Trophoblast cell (in vitro differentiated cells and primary cell): ENCODE data around the gene SLC41A2.

ENCODE experiments used
- DNase-seq, 2 donors: peaks; one replicate each; pipeline ENCODE4 v3.0.0-alpha.2; 2016
- H2AFZ ChIP-seq: 2 replicates; pipeline ENCODE4 v1.6.1; 2013; ENCODE audit warnings: low read length, moderate library complexity, mild to moderate bottlenecking; ENCODE audit not compliant: insufficient read depth, poor library complexity
- H2AK5ac ChIP-seq: 2 replicates; pipeline ENCODE4 v1.6.1; 2013; ENCODE audit warnings: mild to moderate bottlenecking, low read length
- H2BK120ac ChIP-seq: 2 replicates; pipeline ENCODE4 v1.6.1; 2013; ENCODE audit warnings: low read length, mild to moderate bottlenecking, moderate library complexity; ENCODE audit not compliant: insufficient read depth, poor library complexity
- H2BK12ac ChIP-seq: 2 replicates; pipeline ENCODE4 v1.6.1; 2013; ENCODE audit warnings: mild to moderate bottlenecking, low read length, moderate library complexity
- H2BK5ac ChIP-seq: 2 replicates; pipeline ENCODE4 v1.6.1; 2013; ENCODE audit warnings: low read length, low read depth, moderate library complexity, mild to moderate bottlenecking; ENCODE audit not compliant: poor library complexity
- H3K14ac ChIP-seq: 2 replicates; pipeline ENCODE4 v1.6.1; 2013; ENCODE audit warnings: mild to moderate bottlenecking, low read length
- H3K18ac ChIP-seq: 2 replicates; pipeline ENCODE4 v1.6.1; 2013; ENCODE audit warnings: mild to moderate bottlenecking, low read length
- H3K23ac ChIP-seq: 2 replicates; pipeline ENCODE4 v1.6.1; 2013; ENCODE audit warnings: low read length
- H3K27ac ChIP-seq: 2 replicates; pipeline ENCODE4 v1.5.1; 2013; ENCODE audit warnings: low read depth, mild to moderate bottlenecking, inconsistent platforms, low read length, moderate library complexity
- H3K27me3 ChIP-seq: 2 replicates; pipeline ENCODE4 v1.6.1; 2013; ENCODE audit warnings: inconsistent platforms, mild to moderate bottlenecking, low read length, moderate library complexity; ENCODE audit not compliant: insufficient read depth
- H3K36me3 ChIP-seq, 2 experiments: 1 replicate in 1 of 2; 2 replicates in 1 of 2; pipeline ENCODE4 v1.6.1; 2013; ENCODE audit warnings: low read length in 2 of 2, mild to moderate bottlenecking in 2 of 2, moderate library complexity in 1 of 2; ENCODE audit not compliant: insufficient read depth in 2 of 2, control insufficient read depth in 1 of 2
- H3K4ac ChIP-seq: 2 replicates; pipeline ENCODE4 v1.6.1; 2013; ENCODE audit warnings: low read depth, mild to moderate bottlenecking, low read length, moderate library complexity
- H3K4me1 ChIP-seq, 2 experiments: 1 replicate in 1 of 2; 2 replicates in 1 of 2; pipeline ENCODE4 v1.6.1; 2013; ENCODE audit warnings: low read length in 2 of 2, mild to moderate bottlenecking in 2 of 2, moderate library complexity in 1 of 2; ENCODE audit not compliant: insufficient read depth in 2 of 2, control insufficient read depth in 1 of 2
- H3K4me2 ChIP-seq: 2 replicates; pipeline ENCODE4 v1.6.1; 2013; ENCODE audit warnings: inconsistent platforms, mild to moderate bottlenecking, low read length, moderate library complexity
- H3K4me3 ChIP-seq: 2 replicates; pipeline ENCODE4 v1.5.1; 2013; ENCODE audit warnings: mild to moderate bottlenecking, low read depth, low read length, inconsistent platforms
- H3K79me1 ChIP-seq: one replicate; pipeline ENCODE4 v1.6.1; 2013; ENCODE audit warnings: low read length
- H3K79me2 ChIP-seq: 2 replicates; pipeline ENCODE4 v1.6.1; 2013; ENCODE audit warnings: low read length, mild to moderate bottlenecking; ENCODE audit not compliant: control insufficient read depth, insufficient read depth, poor library complexity
- H3K9ac ChIP-seq: 2 replicates; pipeline ENCODE4 v1.6.1; 2013; ENCODE audit warnings: mild to moderate bottlenecking, low read length
- H3K9me3 ChIP-seq: 2 replicates; pipeline ENCODE4 v1.6.1; 2013; ENCODE audit warnings: low read depth, mild to moderate bottlenecking, control low read depth, inconsistent platforms, low read length; ENCODE audit not compliant: insufficient read depth
- H4K12ac ChIP-seq: 2 replicates; pipeline ENCODE4 v1.6.1; 2013; ENCODE audit warnings: low read depth, mild to moderate bottlenecking, low read length, moderate library complexity
- H4K8ac ChIP-seq: 2 replicates; pipeline ENCODE4 v1.6.1; 2013; ENCODE audit warnings: low read depth, mild to moderate bottlenecking, low read length, moderate library complexity
- H4K91ac ChIP-seq: one replicate; pipeline ENCODE4 v1.6.1; 2013; ENCODE audit warnings: low read depth, mild to moderate bottlenecking, low read length, moderate library complexity
- WGBS: extraction: QIAGEN DNeasy Blood & Tissue Kit; methylation state at CpG from one replicate; pipeline ENCODE4 v1.1.7; 2013; ENCODE audit warnings: missing lambda C conversion rate; ENCODE audit not compliant: insufficient read length, insufficient coverage; ENCODE audit errors: extremely low coverage; 5-methylcytosine and 5-hydroxymethylcytosine counted together

The SLC41A2 gene

GRCh38 chr12:104930388-104931326 is 27.4 kb downstream of the SLC41A2 start:
- Histone ChIP-seq H2AFZ (no peak overlapping the region), H2BK12ac (no peak overlapping the region), H2AK5ac (no peak overlapping the region), H4K12ac (no peak overlapping the region), H3K4ac (no peak overlapping the region), H3K79me2 (no peaks in the 10 kb centered on the region), H3K14ac (no peak overlapping the region), H3K23ac (no peak overlapping the region), H3K4me2 (no peak overlapping the region), H3K36me3 (no peaks in the 10 kb centered on the region), H3K18ac (no peak overlapping the region), H3K27ac (no peak overlapping the region), H2BK5ac (no peak overlapping the region), H3K79me1 (no peaks in the 10 kb centered on the region), H2BK120ac (no peak overlapping the region), H3K27me3 (no peaks in the 10 kb centered on the region), H3K4me3 (no peak overlapping the region), H3K9me3 (no peaks in the 10 kb centered on the region), H3K4me1 (no peaks in the 10 kb centered on the region), H3K9ac (no peak overlapping the region), H4K91ac (no peak overlapping the region), H4K8ac (no peak overlapping the region)
- DNase-seq, result peak; percentile 46 to 78
- no CpG with 5 or more reads among the region's 4 CpGs for WGBS

GRCh38 chr12:104929977-104930376 is 28.1 kb downstream of the SLC41A2 start:
- Histone ChIP-seq H2BK5ac (no peak overlapping the region), H3K79me1 (no peaks in the 10 kb centered on the region), H3K27me3 (no peaks in the 10 kb centered on the region), H2AFZ (no peak overlapping the region), H3K14ac (no peak overlapping the region), H3K9me3 (no peaks in the 10 kb centered on the region), H3K23ac (no peak overlapping the region), H3K4me3 (no peak overlapping the region), H4K8ac (no peak overlapping the region), H3K27ac (no peak overlapping the region), H2BK12ac (no peak overlapping the region), H3K36me3 (no peaks in the 10 kb centered on the region), H3K79me2 (no peaks in the 10 kb centered on the region), H4K12ac (no peak overlapping the region), H3K9ac (no peak overlapping the region), H3K4me2 (no peak overlapping the region), H3K4me1 (no peaks in the 10 kb centered on the region), H3K4ac (no peak overlapping the region), H3K18ac (no peak overlapping the region), H2BK120ac (no peak overlapping the region), H2AK5ac (no peak overlapping the region), H4K91ac (no peak overlapping the region)
- no CpG with 5 or more reads among the region's 2 CpGs for WGBS
- DNase-seq, result no peak

- DNase-seq, result no peak
- H2BK120ac ChIP-seq, result no peak overlapping the region
- H2AK5ac ChIP-seq, result no peak overlapping the region
- no peak overlapping the region for H3K4ac ChIP-seq
- H3K27me3 ChIP-seq, result no peaks in the 10 kb centered on the region
- no peak overlapping the region for H4K91ac ChIP-seq
- no peaks in the 10 kb centered on the region for H3K79me1 ChIP-seq
- H3K79me2 ChIP-seq, result no peaks in the 10 kb centered on the region
- H3K4me2 ChIP-seq, result no peak overlapping the region
- no CpG with 5 or more reads among the region's 2 CpGs for WGBS
- no peak overlapping the region for H4K8ac ChIP-seq
- no peaks in the 10 kb centered on the region for H3K9me3 ChIP-seq
- no peak overlapping the region for H2BK12ac ChIP-seq
- no peak overlapping the region for H3K18ac ChIP-seq
- no peak overlapping the region for H3K14ac ChIP-seq
- H3K36me3 ChIP-seq, result no peaks in the 10 kb centered on the region
- no peak overlapping the region for H4K12ac ChIP-seq
- no peak overlapping the region for H2AFZ ChIP-seq
- H3K27ac ChIP-seq, result no peak overlapping the region
- H3K4me1 ChIP-seq, result no peaks in the 10 kb centered on the region
- H3K23ac ChIP-seq, result no peak overlapping the region
- no peak overlapping the region for H3K9ac ChIP-seq
- no peak overlapping the region for H3K4me3 ChIP-seq
- no peak overlapping the region for H2BK5ac ChIP-seq
Measured at GRCh38 chr12:104929368-104929767, 28.7 kb downstream of the SLC41A2 start.

GRCh38 chr12:104928036-104928745 is 29.9 kb downstream of the SLC41A2 start:
- no peak overlapping the region for H4K8ac ChIP-seq
- H3K27me3 ChIP-seq, result no peaks in the 10 kb centered on the region
- H3K4me1 ChIP-seq, result no peaks in the 10 kb centered on the region
- no peak overlapping the region for H3K4me3 ChIP-seq
- H3K23ac ChIP-seq, result no peak overlapping the region
- no peak overlapping the region for H2BK12ac ChIP-seq
- no peak overlapping the region for H3K18ac ChIP-seq
- no peaks in the 10 kb centered on the region for H3K79me2 ChIP-seq
- WGBS, result no CpG with 5 or more reads among the region's 7 CpGs
- no peak overlapping the region for H2BK5ac ChIP-seq
- H4K12ac ChIP-seq, result no peak overlapping the region
- H3K9ac ChIP-seq, result no peak overlapping the region
- H3K27ac ChIP-seq, result no peak overlapping the region
- H3K4ac ChIP-seq, result no peak overlapping the region
- no peak for DNase-seq
- H3K9me3 ChIP-seq, result no peaks in the 10 kb centered on the region
- H2BK120ac ChIP-seq, result no peak overlapping the region
- no peak overlapping the region for H3K14ac ChIP-seq
- no peak overlapping the region for H4K91ac ChIP-seq
- H3K4me2 ChIP-seq, result no peak overlapping the region
- H3K79me1 ChIP-seq, result no peaks in the 10 kb centered on the region
- H2AFZ ChIP-seq, result no peak overlapping the region
- H3K36me3 ChIP-seq, result no peaks in the 10 kb centered on the region
- no peak overlapping the region for H2AK5ac ChIP-seq
